VCaP (cell line): Measurements from ENCODE around the gene NKD2.

Experiments used
- H3K27ac ChIP-seq: fragments of 450-650 bp; 2 replicates; pipeline ENCODE4 v1.5.1; 2017
- CTCF ChIP-seq: fragments of 450-650 bp; conservative IDR thresholded peaks from 2 replicates; pipeline ENCODE4 v1.5.1; 2017; ENCODE audit warnings: mild to moderate bottlenecking, moderate library complexity

The NKD2 gene

DNA sequence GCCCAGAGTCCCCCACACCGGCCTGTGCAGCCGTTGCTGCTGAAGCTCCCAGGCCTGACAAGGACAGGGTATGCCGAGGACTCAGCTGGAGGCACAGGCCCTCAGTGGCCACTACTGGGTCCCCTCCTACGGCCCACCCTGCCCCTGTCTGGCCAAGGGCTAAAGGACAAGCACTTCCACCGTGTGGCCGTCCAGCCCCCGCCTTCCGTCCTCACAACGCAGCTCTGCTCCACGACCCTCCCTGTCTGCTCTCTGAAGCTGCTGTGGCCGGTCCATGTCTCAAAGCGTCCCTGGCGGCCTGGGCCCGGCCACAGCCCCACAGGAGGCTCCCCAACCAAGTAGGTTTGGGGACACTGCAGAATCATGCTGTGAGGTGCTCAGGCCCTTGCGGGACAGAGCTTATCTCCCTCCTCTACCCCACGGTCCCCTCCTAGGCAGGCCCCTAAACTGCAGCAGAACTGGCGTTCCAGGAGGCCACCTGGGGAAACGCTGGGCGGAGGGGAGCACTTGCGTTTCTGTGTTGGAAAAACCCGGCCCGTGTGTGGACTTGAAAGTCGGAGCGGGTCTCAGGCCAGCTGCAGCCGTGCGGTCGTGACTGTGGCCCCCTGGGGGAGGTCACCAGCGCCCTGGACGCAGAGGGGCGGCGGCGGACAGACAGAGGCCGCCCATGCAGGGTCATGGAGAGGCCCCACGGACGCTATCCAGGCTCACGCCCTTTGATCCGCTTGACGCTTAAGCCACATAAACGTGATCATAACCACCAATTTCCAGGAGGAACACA lies 45.6 kb downstream of the NKD2 start:
- no peak overlapping the region for H3K27ac ChIP-seq
- no peak for TF ChIP-seq CTCF

DNA sequence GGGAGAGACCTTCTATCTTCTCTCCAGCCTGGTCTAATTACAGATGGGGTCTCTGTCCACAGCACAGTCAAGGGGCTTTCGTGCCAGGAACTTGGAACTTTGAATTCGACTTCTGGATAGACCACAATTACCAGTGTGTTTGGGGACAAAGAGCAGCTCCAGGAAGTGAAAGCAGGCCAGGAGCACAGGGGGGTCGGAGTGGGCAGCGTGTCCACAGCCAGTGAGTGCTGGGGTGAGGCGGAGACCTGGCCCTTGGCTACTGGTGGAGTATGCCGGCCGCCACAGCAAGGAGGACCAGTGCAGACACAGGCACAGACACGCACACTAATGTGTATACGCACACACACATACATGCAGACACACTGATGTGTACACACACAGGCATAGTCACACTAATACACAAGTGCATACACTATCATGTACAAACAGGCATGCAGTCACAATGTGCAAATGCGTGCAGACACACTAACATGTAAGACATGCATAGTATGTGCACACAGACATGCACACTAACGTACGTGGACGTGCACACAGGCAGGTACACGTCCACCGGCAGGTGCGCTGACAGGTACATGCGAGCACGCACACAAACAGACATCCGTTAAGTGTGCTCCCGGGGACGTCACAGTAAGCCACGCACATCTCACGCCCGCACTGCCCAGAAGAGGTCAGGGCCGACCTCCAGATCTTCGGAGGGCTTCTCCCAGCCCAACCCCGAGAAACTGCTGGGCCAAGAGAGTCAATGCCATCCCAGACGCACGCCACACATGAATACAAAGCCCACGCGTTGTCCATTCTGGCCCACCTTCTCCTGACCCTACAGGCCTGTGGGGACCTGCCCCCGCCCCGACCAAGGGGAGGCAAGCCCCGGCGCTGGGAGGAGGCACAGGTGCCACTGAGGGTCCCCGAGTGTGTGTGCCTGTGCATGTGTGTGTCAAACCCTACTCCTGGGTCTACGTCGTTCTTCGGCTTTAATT lies 46.5 kb downstream of the NKD2 start:
- TF ChIP-seq CTCF, result no peak
- no peak overlapping the region for H3K27ac ChIP-seq

- TF ChIP-seq CTCF, result no peak
- H3K27ac ChIP-seq, result no peak overlapping the region
Observed at GRCh38 chr5:1055896-1056610, 47.5 kb downstream of the NKD2 start.

- H3K27ac ChIP-seq, result no peak overlapping the region
- no peak for TF ChIP-seq CTCF
Observed at GRCh38 chr5:1056611-1057484, 48.2 kb downstream of the NKD2 start.

- no peak for TF ChIP-seq CTCF
- H3K27ac ChIP-seq, result no peak overlapping the region
Observed at GRCh38 chr5:1057485-1058082, 49.0 kb downstream of the NKD2 start.

- TF ChIP-seq CTCF, result no peak
Observed at GRCh38 chr5:1058083-1058945, 49.7 kb downstream of the NKD2 start.

More at GRCh38 chr5:1058083-1058945, 49.7 kb downstream of the NKD2 start:
- H3K27ac ChIP-seq, result no peak overlapping the region
